HG02610 (cell line): ENCODE data around the gene STARD3NL.
"Not testable (repeated sequence)": the region's sequence is repeated elsewhere in the genome, so short reads cannot be mapped to it uniquely, and the experiment has no call there.

ENCODE experiments used
- ATAC-seq: cut with Tn5 transposase; IDR thresholded peaks from one replicate; pipeline ENCODE4 v1.9.1; 2021; ENCODE audit warnings: mild to moderate bottlenecking, moderate library complexity; ENCODE audit not compliant: unreplicated experiment

STARD3NL gene

DNA sequence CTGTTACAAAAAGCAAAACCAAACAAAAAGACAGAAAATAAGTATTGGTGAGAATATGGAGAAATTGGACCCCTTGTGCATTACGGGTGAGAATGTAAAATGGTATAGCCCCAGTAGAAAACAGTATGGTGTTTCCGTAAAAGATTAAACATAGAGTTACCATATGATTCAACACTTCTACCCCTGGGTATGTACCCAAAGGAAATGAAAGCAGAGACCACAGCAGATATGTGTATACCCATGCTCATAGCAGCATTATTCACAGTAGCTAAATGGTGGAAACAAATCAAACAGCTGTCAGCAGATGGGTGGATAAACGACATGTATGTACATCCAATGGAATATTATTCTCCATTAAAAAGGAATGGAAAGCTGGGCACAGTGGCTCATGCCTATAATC, 42.4 kb downstream of the STARD3NL start:
- ATAC-seq = peak; percentile 29

DNA sequence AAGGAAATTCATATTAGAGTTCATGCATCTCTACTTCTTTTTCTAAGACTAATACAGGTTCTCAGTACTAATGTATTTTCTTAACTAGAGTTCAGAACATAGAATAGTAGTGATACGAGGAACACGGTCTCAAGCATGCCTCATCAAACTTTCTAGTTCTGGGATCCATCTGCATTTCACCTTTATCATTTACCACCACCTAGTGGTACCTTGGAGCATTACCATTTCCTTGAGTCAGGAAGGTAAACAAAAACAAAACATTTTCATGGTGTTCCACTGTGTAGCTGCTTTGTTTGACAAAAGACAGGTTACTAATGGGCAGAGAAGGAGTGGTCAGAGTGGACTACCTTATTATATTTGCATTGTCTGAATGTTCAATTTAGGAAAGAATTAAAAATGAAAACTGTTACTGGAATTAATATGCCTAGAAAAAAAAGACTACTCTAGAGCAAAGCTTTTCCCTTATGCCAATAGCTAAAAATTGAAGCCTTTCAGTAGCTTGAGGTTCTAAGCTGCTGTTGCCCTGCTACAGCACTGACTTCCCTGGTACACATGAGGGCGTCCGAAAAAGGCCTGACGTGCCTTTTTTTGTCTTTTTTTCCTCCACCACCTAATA, 44.5 kb downstream of the STARD3NL start:
- peak; percentile 57 for ATAC-seq

DNA sequence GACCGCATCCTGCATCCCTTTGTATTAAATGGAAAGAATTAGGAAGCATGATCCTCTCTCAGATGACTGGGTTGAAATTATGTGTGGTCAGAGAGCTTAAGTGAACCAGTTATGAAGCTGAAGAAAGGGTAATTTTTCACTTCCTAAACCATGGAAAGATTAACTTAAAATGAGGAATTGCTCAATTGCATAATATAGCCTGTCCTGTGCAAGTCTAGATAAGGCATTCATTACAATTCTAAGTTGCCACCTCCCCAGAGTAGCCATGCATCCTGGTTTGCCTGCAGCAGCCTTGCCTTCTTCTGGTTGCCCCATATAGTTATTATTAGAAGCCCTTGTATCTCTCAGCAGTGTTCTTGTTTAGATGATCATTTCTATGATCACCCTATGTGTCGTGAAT, 45.3 kb downstream of the STARD3NL start:
- no peak for ATAC-seq

DNA sequence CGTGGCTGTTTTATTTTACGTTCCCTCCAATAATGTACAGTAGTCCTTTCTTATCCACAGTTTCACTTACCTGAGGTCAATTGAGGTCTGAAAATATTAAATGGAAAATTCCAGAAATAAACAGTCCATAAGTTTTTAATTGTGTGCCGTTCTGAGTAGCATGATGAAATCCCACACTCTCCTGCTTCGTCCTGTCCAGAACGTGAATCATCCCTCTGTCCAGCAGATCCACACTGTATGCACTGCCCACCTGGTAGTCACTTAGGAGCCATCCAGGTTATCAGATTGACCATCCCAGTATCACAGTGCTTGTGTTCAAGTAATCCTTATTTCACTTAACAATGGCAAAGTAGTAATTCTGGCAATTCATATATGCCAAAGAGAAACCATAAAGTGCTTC, 46.3 kb downstream of the STARD3NL start:
- ATAC-seq = no peak

DNA sequence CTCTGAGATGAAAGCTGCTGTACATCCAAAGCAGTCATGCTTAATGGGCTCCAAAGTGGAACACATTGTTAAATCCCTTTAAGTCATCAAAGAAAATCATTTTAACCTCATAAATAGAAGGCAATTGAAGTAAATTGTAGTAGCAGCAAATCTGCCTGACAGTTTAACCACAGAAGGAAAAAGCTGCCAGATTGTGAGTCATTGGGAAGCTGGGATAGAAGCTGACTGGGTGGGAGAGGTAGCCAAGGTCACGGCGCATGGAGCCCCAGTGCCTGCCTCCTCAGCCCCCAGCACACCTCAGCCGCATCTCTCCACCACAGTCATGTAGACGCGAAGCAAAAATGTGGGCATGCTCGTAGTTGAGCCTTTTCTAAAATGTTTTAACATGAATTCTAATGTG, 51.3 kb downstream of the STARD3NL start:
- no peak for ATAC-seq

DNA sequence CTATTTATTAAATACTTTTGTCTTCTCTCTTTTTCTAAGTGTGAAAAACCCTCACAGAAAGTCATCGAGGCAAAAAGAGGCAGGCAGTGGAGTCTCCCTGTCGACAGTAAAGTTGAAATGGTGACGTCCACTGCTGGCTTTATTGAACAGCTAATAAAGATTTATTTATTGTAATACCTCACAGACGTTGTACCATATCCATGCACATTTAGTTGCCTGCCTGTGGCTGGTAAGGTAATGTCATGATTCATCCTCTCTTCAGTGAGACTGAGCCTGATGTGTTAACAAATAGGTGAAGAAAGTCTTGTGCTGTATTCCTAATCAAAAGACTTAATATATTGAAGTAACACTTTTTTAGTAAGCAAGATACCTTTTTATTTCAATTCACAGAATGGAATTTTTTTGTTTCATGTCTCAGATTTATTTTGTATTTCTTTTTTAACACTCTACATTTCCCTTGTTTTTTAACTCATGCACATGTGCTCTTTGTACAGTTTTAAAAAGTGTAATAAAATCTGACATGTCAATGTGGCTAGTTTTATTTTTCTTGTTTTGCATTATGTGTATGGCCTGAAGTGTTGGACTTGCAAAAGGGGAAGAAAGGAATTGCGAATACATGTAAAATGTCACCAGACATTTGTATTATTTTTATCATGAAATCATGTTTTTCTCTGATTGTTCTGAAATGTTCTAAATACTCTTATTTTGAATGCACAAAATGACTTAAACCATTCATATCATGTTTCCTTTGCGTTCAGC, 52.0 kb downstream of the STARD3NL start:
- ATAC-seq = no peak

DNA sequence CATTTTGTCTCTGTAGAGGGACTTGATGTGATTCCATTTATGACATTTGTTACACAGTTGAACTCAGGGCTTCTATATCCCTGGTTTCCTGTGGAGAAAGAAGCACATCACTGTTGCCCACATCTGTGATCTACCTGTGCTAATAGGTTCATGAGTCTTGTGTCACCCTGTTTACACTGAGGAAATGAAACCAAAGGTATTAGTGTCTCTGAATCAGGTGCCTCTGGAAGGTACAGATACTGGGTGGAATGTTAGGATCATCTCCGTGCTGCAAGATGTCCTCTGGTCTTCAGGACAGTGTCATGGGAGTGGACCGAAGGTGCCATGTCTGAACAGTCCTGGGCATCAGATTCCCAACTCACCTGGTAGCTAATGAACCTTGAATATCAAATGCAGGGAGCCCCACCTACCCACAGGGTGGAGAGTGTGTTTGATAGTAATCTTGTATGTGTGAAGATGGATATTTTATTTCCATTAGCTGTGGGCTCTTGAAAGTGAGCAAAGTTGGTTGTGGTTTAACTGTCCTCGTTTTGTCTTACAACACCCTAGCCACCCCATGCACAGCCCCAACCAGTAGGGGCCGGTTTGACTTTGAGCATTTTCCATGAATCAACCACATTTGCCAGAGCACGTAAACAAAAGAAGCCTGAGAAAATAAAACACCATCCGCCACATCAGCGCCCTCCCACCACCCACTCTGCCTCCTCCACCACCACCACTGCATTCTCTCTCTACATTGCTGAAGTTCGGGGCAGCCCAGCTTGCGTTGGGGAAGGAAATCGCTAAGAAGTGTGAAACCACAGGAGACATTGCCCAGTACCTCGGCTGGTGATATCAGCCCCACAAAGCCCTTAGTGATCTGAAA, 54.7 kb downstream of the STARD3NL start:
- peak; percentile 96 for ATAC-seq

DNA sequence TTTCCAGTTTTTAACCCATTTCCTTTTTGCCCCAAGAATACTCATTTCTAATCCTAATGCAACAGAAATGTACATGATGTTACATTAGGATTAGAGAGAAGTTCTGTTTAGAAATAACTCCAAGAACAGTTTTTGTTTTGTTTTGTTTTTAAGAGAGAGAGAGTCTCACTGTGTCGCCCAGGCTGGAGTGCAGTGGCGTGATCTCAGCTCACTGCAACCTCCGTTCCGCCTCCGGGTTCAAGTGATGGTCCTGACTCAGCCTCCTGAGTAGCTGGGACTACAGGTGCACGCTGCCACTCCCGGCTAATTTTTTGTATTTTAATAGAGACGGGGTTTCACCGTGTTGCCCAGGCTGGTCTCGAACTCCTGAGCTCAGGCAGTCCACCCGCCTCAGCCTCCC, 56.7 kb downstream of the STARD3NL start:
- not testable (repeated sequence) for ATAC-seq

DNA sequence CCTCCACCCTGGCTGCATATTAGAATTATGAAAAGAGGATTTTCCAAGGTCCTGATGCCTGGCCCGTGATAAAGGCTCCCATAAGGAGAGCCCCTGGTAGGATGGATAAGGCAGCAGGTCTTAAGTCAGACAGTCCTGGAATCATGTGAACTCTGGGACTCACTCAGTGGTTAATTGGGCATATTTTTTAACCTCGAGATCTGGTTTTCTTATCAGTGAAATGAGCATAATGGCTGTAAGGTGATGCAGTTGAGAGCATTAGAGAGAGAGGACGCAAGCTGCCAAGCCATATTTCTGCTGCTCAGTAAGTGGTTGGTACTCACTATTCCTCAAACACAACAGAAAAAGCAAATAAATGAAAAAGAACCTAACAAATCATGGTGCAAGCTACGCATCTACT, 57.6 kb downstream of the STARD3NL start:
- no peak for ATAC-seq

DNA sequence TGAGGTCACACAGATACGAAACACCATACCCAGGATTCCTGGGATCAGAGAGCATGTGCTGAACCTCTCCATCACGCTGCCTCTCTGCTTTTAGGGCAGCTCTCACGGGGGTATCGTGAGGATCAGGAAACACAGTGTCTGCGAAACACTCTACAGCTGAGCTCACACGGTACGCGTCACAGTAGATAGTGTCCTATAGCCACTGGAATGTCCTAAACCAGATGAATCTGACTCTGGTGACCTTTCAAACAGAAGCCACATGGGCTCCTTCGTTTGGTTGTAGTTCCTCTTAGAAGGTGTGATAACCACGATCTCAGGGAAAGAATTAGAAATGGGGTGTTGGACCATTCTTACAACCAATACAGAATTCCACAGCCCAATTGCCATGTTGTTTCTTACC, 61.1 kb downstream of the STARD3NL start:
- ATAC-seq = not testable (repeated sequence)

DNA sequence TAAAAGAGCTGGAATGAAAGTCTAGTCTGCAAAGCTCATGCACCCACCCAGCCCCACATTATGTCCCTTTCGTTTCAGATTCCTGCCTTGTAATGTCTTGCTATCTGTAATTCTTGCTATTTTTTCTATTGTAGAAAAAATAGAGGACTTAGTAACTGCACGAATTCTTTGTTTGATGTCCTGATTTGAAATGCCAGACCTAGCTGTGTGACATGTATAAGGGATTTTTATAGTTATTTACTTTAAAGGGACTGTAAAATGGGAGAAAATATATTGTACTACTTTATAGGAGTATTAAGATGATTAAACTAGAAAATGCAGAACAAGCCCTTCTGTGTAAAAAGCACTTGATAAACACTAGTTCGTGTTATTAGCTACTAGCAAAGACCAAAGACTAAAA, 63.0 kb downstream of the STARD3NL start:
- ATAC-seq = no peak

DNA sequence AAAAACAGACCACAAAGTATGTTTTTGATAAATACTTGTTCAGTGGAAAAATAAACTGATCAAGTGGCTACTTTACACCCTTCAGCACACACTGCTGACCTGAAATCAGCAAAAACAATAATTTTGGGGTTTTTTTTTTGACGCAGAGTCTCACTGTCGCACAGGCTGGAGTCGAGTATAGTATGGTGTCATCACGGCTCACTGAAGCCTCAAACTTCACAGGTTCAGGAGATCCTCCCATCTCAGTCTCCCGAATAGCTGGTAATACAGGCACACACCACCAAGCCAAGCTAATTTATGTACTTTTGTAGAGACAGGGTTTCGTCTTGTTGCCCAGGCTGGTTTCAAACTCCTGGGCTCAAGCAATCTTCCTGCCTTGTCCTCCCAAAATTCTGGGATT, 64.8 kb downstream of the STARD3NL start:
- ATAC-seq = no peak

DNA sequence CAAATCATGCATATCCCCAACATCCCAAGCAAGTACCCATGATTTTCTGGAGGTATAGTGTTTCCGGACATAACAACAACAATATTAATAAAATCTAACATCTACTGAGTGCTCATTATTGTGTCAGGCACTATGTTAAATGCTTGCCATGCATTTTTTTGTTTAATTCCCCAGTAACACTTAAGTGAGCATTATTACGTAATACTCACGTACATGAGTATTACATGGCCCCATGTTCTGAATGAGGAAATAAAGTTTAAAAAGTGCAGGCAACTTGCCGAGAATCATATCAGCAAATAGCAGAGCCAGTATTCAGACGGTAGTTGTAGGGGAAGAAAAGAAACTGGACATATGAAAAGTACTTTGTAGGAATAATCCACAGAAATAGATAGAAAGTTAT, 65.3 kb downstream of the STARD3NL start:
- not testable (repeated sequence) for ATAC-seq

DNA sequence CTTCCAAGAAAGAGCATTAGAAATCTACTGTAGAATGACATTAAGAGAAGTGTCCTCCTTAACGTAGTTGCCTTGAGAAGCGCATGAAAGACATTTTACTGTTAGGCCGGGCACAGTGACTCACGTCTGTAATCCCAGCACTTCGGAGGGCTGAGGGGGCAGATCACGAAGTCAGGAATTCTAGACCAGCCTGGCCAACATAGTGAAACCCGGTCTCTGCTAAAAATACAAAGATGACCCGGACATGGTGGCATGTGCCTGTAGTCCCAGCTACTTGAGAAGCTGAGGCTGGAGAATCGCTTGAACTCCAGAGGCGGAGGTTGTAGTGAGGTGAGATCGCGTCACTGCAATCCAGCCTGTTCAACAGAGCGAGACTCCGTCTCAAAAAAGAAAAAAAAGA, 66.5 kb downstream of the STARD3NL start:
- ATAC-seq = no peak

DNA sequence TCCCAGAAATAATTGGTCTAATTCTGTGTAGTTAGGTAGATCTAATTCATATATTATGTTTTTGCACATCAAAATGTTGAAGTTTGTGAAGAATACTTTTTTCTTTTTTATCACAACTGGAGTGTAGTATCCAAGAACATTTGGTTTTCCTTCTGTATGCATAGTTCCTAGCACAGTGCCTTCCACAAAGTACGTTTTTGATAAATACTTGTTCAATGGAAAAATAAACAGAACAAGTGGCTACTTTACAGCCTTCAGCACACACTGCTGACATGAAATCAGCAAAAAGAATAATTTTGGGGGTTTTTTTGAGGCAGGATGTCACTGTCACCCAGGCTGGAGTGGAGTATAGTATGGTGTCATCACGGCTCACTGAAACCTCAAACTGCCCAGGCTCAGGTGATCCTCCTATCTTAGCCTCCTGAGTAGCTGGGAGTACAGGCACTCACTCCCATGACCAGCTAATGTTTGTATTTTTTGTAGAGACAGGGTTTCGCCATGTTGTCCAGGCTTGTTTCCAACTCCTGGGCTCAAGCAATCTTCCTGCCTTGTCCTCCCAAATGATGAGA, 67.4 kb downstream of the STARD3NL start:
- no peak for ATAC-seq

DNA sequence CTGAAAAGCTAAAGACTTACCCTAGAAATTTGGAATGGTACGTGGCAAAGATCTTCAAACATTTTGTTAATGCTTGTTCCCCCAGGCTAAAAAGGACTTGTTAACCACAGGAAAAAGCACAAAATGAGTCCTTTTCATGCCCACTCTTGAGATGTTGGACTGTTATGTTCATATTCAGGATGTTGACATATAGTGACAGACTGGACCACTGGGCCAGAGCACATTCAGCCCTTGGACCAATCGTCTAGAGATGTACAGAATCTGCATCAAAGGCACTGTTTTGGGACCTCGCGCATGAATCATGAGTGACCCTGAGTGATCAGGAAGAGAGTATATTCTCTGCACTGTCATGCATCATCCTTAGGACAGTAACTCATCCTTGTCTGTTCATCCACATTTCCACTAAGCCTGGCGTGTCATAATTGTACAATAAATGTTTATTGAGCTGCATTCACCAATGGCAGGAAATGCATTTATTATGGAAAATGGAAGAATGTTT, 70.1 kb downstream of the STARD3NL start:
- no peak for ATAC-seq

DNA sequence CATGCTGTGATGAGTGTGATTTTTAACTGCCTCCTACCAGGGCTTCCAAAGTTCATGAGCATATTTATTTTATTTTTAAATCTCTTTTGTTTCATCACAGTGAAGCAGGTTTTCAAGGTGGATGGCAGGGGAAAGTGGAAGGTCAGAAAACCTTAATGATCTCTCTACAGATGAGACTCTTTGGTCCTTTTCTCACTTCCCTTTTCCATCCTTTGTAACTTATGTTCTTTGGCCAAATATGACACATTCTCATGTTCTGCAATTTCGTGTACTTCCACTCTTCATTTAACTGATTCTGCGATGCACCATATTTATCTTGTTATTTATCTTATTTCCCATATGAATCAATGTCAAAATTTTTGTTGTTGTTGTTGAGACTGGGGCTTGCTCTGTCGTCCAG, 71.8 kb downstream of the STARD3NL start:
- peak; percentile 86 for ATAC-seq

DNA sequence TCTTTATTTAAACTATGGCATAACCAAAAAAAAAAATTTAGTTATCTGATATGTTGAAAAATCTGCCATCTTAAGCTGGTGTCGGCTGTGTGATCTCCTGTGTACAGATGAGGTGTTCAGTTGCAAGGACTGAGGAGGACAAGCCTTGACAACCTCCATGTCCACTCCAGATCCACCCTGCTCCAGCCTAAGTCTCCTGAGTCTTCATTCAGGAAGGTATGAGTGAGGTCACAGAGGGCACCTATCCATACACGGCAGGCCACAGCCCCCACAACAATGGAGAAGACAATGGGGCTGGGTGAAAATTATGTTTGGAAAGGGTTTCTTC, 79.3 kb downstream of the STARD3NL start:
- no peak for ATAC-seq

DNA sequence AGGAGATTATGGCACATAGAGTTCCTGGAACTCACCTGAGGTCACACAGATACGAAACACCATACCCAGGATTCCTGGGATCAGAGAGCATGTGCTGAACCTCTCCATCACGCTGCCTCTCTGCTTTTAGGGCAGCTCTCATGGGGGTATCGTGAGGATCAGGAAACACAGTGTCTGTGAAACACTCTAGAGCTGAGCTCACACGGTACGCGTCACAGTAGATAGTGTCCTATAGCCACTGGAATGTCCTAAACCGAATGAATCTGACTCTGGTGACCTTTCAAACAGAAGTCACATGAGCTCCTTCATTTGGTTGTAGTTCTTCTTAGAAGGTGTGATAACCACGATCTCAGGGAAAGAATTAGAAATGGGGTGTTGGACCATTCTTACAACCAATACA, 81.1 kb downstream of the STARD3NL start:
- ATAC-seq = not testable (repeated sequence)

DNA sequence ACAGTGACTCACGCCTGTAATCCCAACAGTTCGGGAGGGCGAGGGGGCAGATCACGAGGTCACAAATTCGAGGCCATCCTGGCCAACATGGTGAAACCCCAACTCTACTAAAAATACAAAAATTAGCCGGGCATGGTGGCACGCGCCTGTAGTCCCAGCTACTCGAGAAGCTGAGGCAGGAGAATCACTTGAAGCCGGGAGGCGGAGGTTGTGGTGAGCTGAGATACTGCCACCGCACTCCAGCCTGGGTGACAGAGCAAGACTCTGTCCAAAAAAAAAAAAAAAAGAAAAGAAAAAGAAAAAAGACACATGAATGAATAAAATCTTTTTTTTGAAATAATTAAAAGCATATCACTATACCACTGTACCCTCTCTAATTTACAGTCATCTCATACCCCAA, 83.6 kb downstream of the STARD3NL start:
- not testable (repeated sequence) for ATAC-seq

DNA sequence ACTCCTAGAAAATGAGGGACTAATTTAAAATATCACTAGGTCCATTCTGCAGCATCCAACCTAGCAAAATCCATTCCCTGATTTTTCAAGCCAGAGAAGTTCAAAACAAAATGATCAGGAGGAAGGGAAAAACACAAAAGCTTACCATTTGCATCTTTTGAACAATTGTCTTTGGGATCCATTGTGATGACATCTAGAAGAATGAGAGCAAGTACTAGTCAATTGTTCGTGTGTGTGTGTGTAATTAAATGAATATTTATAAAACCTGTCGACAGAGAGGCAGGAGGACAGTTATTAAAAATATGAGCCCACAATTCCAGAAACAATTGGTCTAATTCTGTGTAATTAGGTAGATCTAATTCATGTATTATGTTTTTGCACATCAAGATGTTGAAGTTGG, 84.0 kb downstream of the STARD3NL start:
- ATAC-seq = not testable (repeated sequence)
